H1 (cell line): Measurements from ENCODE around the gene FZD8. TPM values are rescaled to one million over a fixed set of nuclear protein-coding genes. Genes with fewer than 3 reads are reported as not detected.

Source experiments
- CTCF ChIA-PET: fragments of 300-600 bp; sonication (Branson Sonifier 250); formaldehyde crosslinking; loops from one replicate; lab custom pipeline; 2021; ENCODE audit not compliant: partially characterized antibody; lab: Charles Lee
- POLR2A ChIA-PET: fragments of 300-600 bp; sonication (Branson Sonifier 250); formaldehyde crosslinking; loops from one replicate; lab custom pipeline; 2021; ENCODE audit warnings: inconsistent platforms; ENCODE audit not compliant: partially characterized antibody; lab: Charles Lee
- DNase-seq, 2 experiments: peaks; one replicate each; pipeline versions ENCODE4 v3.0.0 to v3.0.0-alpha.2; 2010 to 2022; ENCODE audit warnings: low spot score in 2 of 2, low read depth in 1 of 2, mixed read lengths in 1 of 2
- FAIRE-seq: peaks from 2 replicates; lab custom pipeline; 2011; peaks lifted over from hg19 to GRCh38; lab: Jason Lieb, UNC
- H2AFZ ChIP-seq: 2 replicates; pipeline ENCODE4 v1.8.1; 2012; ENCODE audit warnings: low read length, inconsistent platforms
- H2AK5ac ChIP-seq: 2 replicates; pipeline ENCODE4 v1.6.1; 2013; ENCODE audit warnings: low read depth, low read length
- H2BK120ac ChIP-seq: replicated peaks from 2 replicates; pipeline ENCODE3; 2013; ENCODE audit warnings: low read depth, low read length, inconsistent platforms
- H2BK12ac ChIP-seq: 2 replicates; pipeline ENCODE4 v1.6.1; 2013; ENCODE audit warnings: low read depth, low read length
- H2BK15ac ChIP-seq: 2 replicates; pipeline ENCODE4 v1.6.1; 2013; ENCODE audit warnings: low read length
- H2BK20ac ChIP-seq: 2 replicates; pipeline ENCODE4 v1.6.1; 2013; ENCODE audit warnings: low read length
- H2BK5ac ChIP-seq: 2 replicates; pipeline ENCODE4 v1.6.1; 2013; ENCODE audit warnings: low read depth, low read length
- H3K14ac ChIP-seq: 2 replicates; pipeline ENCODE4 v1.6.1; 2013; ENCODE audit warnings: inconsistent platforms; ENCODE audit not compliant: insufficient read length
- H3K18ac ChIP-seq: 2 replicates; pipeline ENCODE4 v1.6.1; 2013; ENCODE audit warnings: low read length; ENCODE audit errors: extremely low read depth
- H3K23ac ChIP-seq: 2 replicates; pipeline ENCODE4 v1.6.1; 2013; ENCODE audit warnings: inconsistent platforms; ENCODE audit not compliant: insufficient read length
- H3K23me2 ChIP-seq: 2 replicates; pipeline ENCODE4 v1.6.1; 2013; ENCODE audit warnings: low read depth, low read length
- H3K27ac ChIP-seq: 2 replicates; pipeline ENCODE4 v1.6.1; 2011; ENCODE audit warnings: low read depth, low read length, inconsistent platforms
- H3K27me3 ChIP-seq, 4 experiments: replicated peaks in 1 of 4; 1 replicate in 1 of 4; 2 replicates in 3 of 4; pipeline versions ENCODE4 v1.6.1 to v1.8.1; 2011 to 2013; ENCODE audit warnings: low read length in 3 of 4, mild to moderate bottlenecking in 3 of 4, inconsistent platforms in 2 of 4, mixed read lengths in 2 of 4, moderate library complexity in 1 of 4; ENCODE audit not compliant: control insufficient read depth in 3 of 4, insufficient read depth in 3 of 4; ENCODE audit errors: extremely low read depth in 1 of 4
- H3K36me3 ChIP-seq, 4 experiments: 2 replicates each; pipeline versions ENCODE4 v1.6.1 to v1.8.1; 2011 to 2013; ENCODE audit warnings: mild to moderate bottlenecking in 4 of 4, low read length in 3 of 4, moderate library complexity in 2 of 4, control low read depth in 1 of 4, inconsistent platforms in 1 of 4; ENCODE audit not compliant: insufficient read depth in 4 of 4, control insufficient read depth in 2 of 4
- H3K4ac ChIP-seq: replicated peaks from 2 replicates; pipeline ENCODE3; 2013; ENCODE audit warnings: low read length, low read depth, mixed read lengths, inconsistent platforms; ENCODE audit not compliant: insufficient read length
- H3K4me1 ChIP-seq, 4 experiments: replicated peaks in 1 of 4; 1 replicate in 1 of 4; 2 replicates in 3 of 4; pipeline versions ENCODE4 v1.6.1 to v1.8.1; 2011 to 2013; ENCODE audit warnings: low read length in 3 of 4, inconsistent platforms in 2 of 4, mixed read lengths in 1 of 4; ENCODE audit not compliant: insufficient read depth in 4 of 4, control insufficient read depth in 3 of 4
- H3K4me2 ChIP-seq, 2 experiments: 2 replicates each; pipeline versions ENCODE4 v1.6.1 to v1.8.1; 2011 to 2013; ENCODE audit warnings: low read depth in 2 of 2, low read length in 2 of 2, control low read depth in 1 of 2, inconsistent platforms in 1 of 2, mild to moderate bottlenecking in 1 of 2; ENCODE audit not compliant: insufficient read depth in 1 of 2
- H3K4me3 ChIP-seq, 4 experiments: fragments of 200-600, 300-600 bp in 1 of 4; sonication (generic), shearing (Covaris generic), sonication (Bioruptor Twin) in 1 of 4; 2 replicates each; pipeline versions ENCODE4 v1.5.1 to v1.8.1; 2011 to 2016; ENCODE audit warnings: low read length in 4 of 4, low read depth in 3 of 4, control low read depth in 2 of 4, inconsistent platforms in 2 of 4, mild to moderate bottlenecking in 2 of 4, mixed read lengths in 1 of 4, moderate library complexity in 1 of 4; ENCODE audit not compliant: insufficient read depth in 2 of 4; ENCODE audit errors: extremely low read depth in 1 of 4
- H3K56ac ChIP-seq: replicated peaks from 2 replicates; pipeline ENCODE3; 2013; ENCODE audit warnings: low read depth, mild to moderate bottlenecking, mixed read lengths, low read length, inconsistent platforms; ENCODE audit not compliant: insufficient read length
- H3K79me1 ChIP-seq: 2 replicates; pipeline ENCODE4 v1.6.1; 2013; ENCODE audit warnings: low read depth, low read length, control low read depth
- H3K79me2 ChIP-seq, 2 experiments: 2 replicates each; pipeline versions ENCODE4 v1.6.1 to v1.8.1; 2012 to 2013; ENCODE audit warnings: low read length in 2 of 2, mild to moderate bottlenecking in 2 of 2, inconsistent platforms in 1 of 2; ENCODE audit not compliant: insufficient read depth in 2 of 2, control insufficient read depth in 1 of 2
- H3K9ac ChIP-seq, 4 experiments: replicated peaks in 1 of 4; 1 replicate in 1 of 4; 2 replicates in 3 of 4; pipeline versions ENCODE4 v1.6.1 to v1.8.1; 2011 to 2013; ENCODE audit warnings: low read depth in 3 of 4, low read length in 3 of 4, control low read depth in 2 of 4, mild to moderate bottlenecking in 2 of 4, moderate library complexity in 2 of 4, inconsistent platforms in 1 of 4; ENCODE audit errors: extremely low read depth in 1 of 4
- H3K9me3 ChIP-seq, 2 experiments: 2 replicates each; pipeline versions ENCODE4 v1.6.1 to v1.8.1; 2012 to 2013; ENCODE audit warnings: mild to moderate bottlenecking in 2 of 2, moderate library complexity in 2 of 2, control low read depth in 1 of 2, inconsistent platforms in 1 of 2, low read depth in 1 of 2, low read length in 1 of 2, mixed read lengths in 1 of 2; ENCODE audit not compliant: insufficient read depth in 2 of 2
- H4K20me1 ChIP-seq, 2 experiments: replicated peaks in 1 of 2; 2 replicates each; pipeline versions ENCODE3 to v1.8.1; 2011 to 2013; ENCODE audit warnings: inconsistent platforms in 2 of 2, low read length in 2 of 2, mild to moderate bottlenecking in 1 of 2; ENCODE audit not compliant: insufficient read depth in 2 of 2, control insufficient read depth in 1 of 2
- H4K5ac ChIP-seq: 2 replicates; pipeline ENCODE4 v1.6.1; 2013; ENCODE audit warnings: low read length, low read depth, mixed read lengths, inconsistent platforms; ENCODE audit not compliant: insufficient read length
- H4K8ac ChIP-seq: 2 replicates; pipeline ENCODE4 v1.8.0; 2013; ENCODE audit warnings: mild to moderate bottlenecking, moderate library complexity, low read length, inconsistent platforms; ENCODE audit not compliant: insufficient read depth; ENCODE audit errors: extremely low read depth
- H4K91ac ChIP-seq: replicated peaks from 2 replicates; pipeline ENCODE3; 2013; ENCODE audit warnings: low read length, mixed read lengths, inconsistent platforms; ENCODE audit not compliant: insufficient read length
- MAFK ChIP-seq: IDR thresholded peaks from 2 replicates; pipeline ENCODE4 v1.6.1; 2012; ENCODE audit warnings: low read depth, mild to moderate bottlenecking, improper control_type of control experiment, low read length
- POLR2A ChIP-seq, 2 experiments: IDR thresholded peaks; 1 replicate in 1 of 2; 2 replicates in 1 of 2; pipeline ENCODE4 v1.6.1; 2011; ENCODE audit warnings: low read depth in 2 of 2, low read length in 2 of 2, mild to moderate bottlenecking in 2 of 2; ENCODE audit errors: control extremely low read depth in 1 of 2
- SAP30 ChIP-seq: fragments of 300-600 bp; sonication (generic); IDR thresholded peaks from 2 replicates; pipeline ENCODE4 v1.7.1; 2012; ENCODE audit warnings: low read length, moderate library complexity, mild to moderate bottlenecking, inconsistent platforms; ENCODE audit not compliant: insufficient read depth, insufficient replicate concordance
- WGBS, 2 experiments: shearing (Covaris generic) in 1 of 2; methylation state at CpG; one replicate each; pipeline versions ENCODE4 v1.1.6 to v1.1.7; 2013 to 2015; ENCODE audit warnings: low lambda C conversion rate in 2 of 2, mixed read lengths in 2 of 2, inconsistent platforms in 1 of 2, low coverage in 1 of 2, missing lambda C conversion rate in 1 of 2; ENCODE audit not compliant: insufficient replicate concordance in 2 of 2, insufficient coverage in 1 of 2, insufficient read length in 1 of 2; ENCODE audit errors: extremely low coverage in 1 of 2, missing lambda C conversion rate in 1 of 2; 5-methylcytosine and 5-hydroxymethylcytosine counted together
- polyA plus RNA-seq, 7 experiments: library from polyadenylated mRNA; depleted of rRNA in 3 of 7; stranded (reverse) in 5 of 7; unstranded in 2 of 7; fragments of >200 nt in 5 of 7; fragments of 200-250 nt in 2 of 7; gene quantifications; 1 replicate in 5 of 7; 2 replicates in 1 of 7; 4 replicates in 1 of 7; pipeline versions ENCODE4 v1.2.1 to v1.2.3, GENCODE V29; 2011 to 2013; ENCODE audit warnings: missing spikeins in 2 of 7, mixed read lengths in 2 of 7
- total RNA-seq: library from RNA; stranded (reverse); fragmentation: NEBNext Ultra II Directional; extraction: Animal tissue kit (Norgen Biotek cat#: 25700); gene quantifications from 2 replicates; pipeline ENCODE4 v1.2.1, GENCODE V29; 2021

The FZD8 gene
- total and polyA plus RNA-seq, 2 of the 8 experiments (the other 6 are each of a cell fraction or from before 2014, with no cell fraction given): 4.8 to 7.1 TPM

- ChIA-PET POLR2A (no interaction called here), CTCF (interaction anchor here (1.0 to 9.4 kb wide), 5 partner anchors 18 to 1148 kb away, joined by 3 to 59 read pairs (median 4); no protein-coding TSS in a partner anchor)
- FAIRE-seq: no peak
- no peak for TF ChIP-seq SAP30
- TF ChIP-seq MAFK: no peak
- no peak for TF ChIP-seq POLR2A (IDR thresholded peaks at IDR 0.05; ENCODE audit: control extremely low read depth in 1 of 2, low read depth in 2 of 2, low read length in 2 of 2)
These were observed 10.7 kb downstream of the FZD8 start for GRCh38 chr10:35631404-35631803.

More at GRCh38 chr10:35631404-35631803, 10.7 kb downstream of the FZD8 start:
- no peak overlapping the region for H3K23ac ChIP-seq
- no peak overlapping the region for H3K4ac ChIP-seq
- H2AFZ ChIP-seq: no peak overlapping the region
- DNase-seq: no peak
- H2BK12ac ChIP-seq: no peak overlapping the region
- no peak overlapping the region for H3K56ac ChIP-seq
- no peak overlapping the region for H4K5ac ChIP-seq
- H3K4me3 ChIP-seq: no peak overlapping the region
- H3K18ac ChIP-seq: no peak overlapping the region
- no peak overlapping the region for H2BK20ac ChIP-seq
- H2BK15ac ChIP-seq: no peak overlapping the region
- H3K4me1 ChIP-seq: peaks cover 2 to 7% (median 4%) of the 10 kb centered on the region in 4 experiments; a peak in 3 of 7 replicates
- no peaks in the 10 kb centered on the region for H3K36me3 ChIP-seq
- H3K79me2 ChIP-seq: no peaks in the 10 kb centered on the region
- H3K9me3 ChIP-seq: no peaks in the 10 kb centered on the region
- H3K27ac ChIP-seq: no peak overlapping the region
- no peak overlapping the region for H2BK120ac ChIP-seq
- H3K27me3 ChIP-seq: peaks cover 0 to 1% (median 0%) of the 10 kb centered on the region in 4 experiments; a peak in 1 of 7 replicates
- H4K91ac ChIP-seq: no peak overlapping the region
- H4K8ac ChIP-seq: no peak overlapping the region
- no peaks in the 10 kb centered on the region for H3K79me1 ChIP-seq
- no peak overlapping the region for H3K4me2 ChIP-seq
- no peaks in the 10 kb centered on the region for H4K20me1 ChIP-seq
- no peak overlapping the region for H3K9ac ChIP-seq
- no peak overlapping the region for H2BK5ac ChIP-seq
- H3K14ac ChIP-seq: no peak overlapping the region
- 100% methylated on average over 1 of the region's 1 CpG; no CpG with 5 or more reads in 1 of the 2 experiments for WGBS, 2 experiments
- no peaks in the 10 kb centered on the region; the same call in 1 of the 2 replicates for H3K23me2 ChIP-seq
- no peak overlapping the region for H2AK5ac ChIP-seq
